Suprapubic skin (tissue), 4 donors: ENCODE data around the gene MDK.

ENCODE experiments used
- EP300 ChIP-seq: sonication (generic); formaldehyde crosslinking; IDR thresholded peaks from one replicate; pipeline ENCODE4 v1.6.1; 2017; ENCODE audit warnings: antibody characterized with exemption
- POLR2A ChIP-seq, 2 donors: fragments of 450-650 bp; IDR thresholded peaks; one replicate each; pipeline ENCODE4 v1.6.1; 2017; ENCODE audit warnings: antibody characterized with exemption in 2 of 2, mild to moderate bottlenecking in 2 of 2, moderate library complexity in 2 of 2
- POLR2AphosphoS5 ChIP-seq, 3 donors: sonication (generic); formaldehyde crosslinking; IDR thresholded peaks; one replicate each; pipeline ENCODE4 v1.6.1; 2017; ENCODE audit warnings: antibody characterized with exemption in 3 of 3
- TF ChIP-seq, protein P1 (sequence below), 2 donors: fragments of 200-600 bp in 1 of 2; fragments of 450-650 bp in 1 of 2; sonication (generic) in 1 of 2; IDR thresholded peaks; one replicate each; pipeline ENCODE4 v1.5.1; 2016 to 2019; ENCODE audit warnings: antibody characterized with exemption in 2 of 2, mild to moderate bottlenecking in 1 of 2, moderate library complexity in 1 of 2

DNA sequence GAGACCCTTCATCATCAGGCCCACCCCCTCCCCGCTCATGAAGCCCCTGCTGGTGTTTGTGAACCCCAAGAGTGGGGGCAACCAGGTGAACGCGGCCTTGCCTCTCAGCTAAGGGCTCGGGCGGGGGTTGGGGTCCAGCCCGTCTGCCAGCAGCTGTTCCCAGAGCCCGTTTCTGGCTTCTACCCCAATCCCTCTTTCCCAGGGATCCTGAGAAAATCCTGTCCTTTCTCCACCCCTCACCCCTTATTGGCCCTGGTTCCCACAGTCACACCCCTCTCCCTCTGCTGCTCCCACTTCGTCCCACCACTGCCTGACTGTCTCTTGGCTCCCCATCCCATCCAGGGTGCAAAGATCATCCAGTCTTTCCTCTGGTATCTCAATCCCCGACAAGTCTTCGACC lies 9.4 kb upstream of the MDK start:
- TF ChIP-seq POLR2AphosphoS5 (IDR thresholded peaks at IDR 0.05) (no peak), EP300 (no peak), POLR2A (IDR thresholded peaks at IDR 0.05) (no peak)
- TF ChIP-seq, protein P1, sequence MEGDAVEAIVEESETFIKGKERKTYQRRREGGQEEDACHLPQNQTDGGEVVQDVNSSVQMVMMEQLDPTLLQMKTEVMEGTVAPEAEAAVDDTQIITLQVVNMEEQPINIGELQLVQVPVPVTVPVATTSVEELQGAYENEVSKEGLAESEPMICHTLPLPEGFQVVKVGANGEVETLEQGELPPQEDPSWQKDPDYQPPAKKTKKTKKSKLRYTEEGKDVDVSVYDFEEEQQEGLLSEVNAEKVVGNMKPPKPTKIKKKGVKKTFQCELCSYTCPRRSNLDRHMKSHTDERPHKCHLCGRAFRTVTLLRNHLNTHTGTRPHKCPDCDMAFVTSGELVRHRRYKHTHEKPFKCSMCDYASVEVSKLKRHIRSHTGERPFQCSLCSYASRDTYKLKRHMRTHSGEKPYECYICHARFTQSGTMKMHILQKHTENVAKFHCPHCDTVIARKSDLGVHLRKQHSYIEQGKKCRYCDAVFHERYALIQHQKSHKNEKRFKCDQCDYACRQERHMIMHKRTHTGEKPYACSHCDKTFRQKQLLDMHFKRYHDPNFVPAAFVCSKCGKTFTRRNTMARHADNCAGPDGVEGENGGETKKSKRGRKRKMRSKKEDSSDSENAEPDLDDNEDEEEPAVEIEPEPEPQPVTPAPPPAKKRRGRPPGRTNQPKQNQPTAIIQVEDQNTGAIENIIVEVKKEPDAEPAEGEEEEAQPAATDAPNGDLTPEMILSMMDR (IDR thresholded peaks at IDR 0.05), result no peak
